PC-9 (cell line): ENCODE results near the gene SPIRE2. TPM values are rescaled to one million over a fixed set of nuclear protein-coding genes. Genes with fewer than 3 reads are reported as not detected.
"Not testable (repeated sequence)": the region's sequence is repeated elsewhere in the genome, so short reads cannot be mapped to it uniquely, and the experiment has no call there.

Experiments
- BruUV-seq: library from RNA; stranded (reverse); fragments of 400-500 nt; replicated peaks from 2 replicates; lab custom pipeline; 2021; lab: Mats Ljungman, UMichigan
- CTCF ChIA-PET: fragments of 300-600 bp; sonication (Branson Sonifier 250); formaldehyde crosslinking; loops from one replicate; lab custom pipeline; 2022; ENCODE audit warnings: antibody characterized with exemption; lab: Charles Lee
- POLR2A ChIA-PET: fragments of 300-600 bp; sonication (Branson Sonifier 250); formaldehyde crosslinking; loops from one replicate; lab custom pipeline; 2022; ENCODE audit warnings: antibody characterized with exemption; ENCODE audit not compliant: unreplicated experiment; lab: Charles Lee
- DNase-seq, 2 experiments: peaks; one replicate each; pipeline versions ENCODE4 v3.0.0 to v3.0.0-alpha.2; 2015 to 2022; ENCODE audit warnings: mixed read lengths in 1 of 2
- H2AFZ ChIP-seq: fragments of 200-600 bp; sonication (generic); 2 replicates; pipeline ENCODE4 v1.8.1; 2017; ENCODE audit warnings: antibody characterized with exemption
- H3F3A ChIP-seq: fragments of 200-600 bp; sonication (generic); 2 replicates; pipeline ENCODE4 v1.8.1; 2017; ENCODE audit warnings: antibody characterized with exemption, mild to moderate bottlenecking, low read depth; ENCODE audit not compliant: insufficient read depth
- H3K27ac ChIP-seq: fragments of 200-600 bp; sonication (generic); 2 replicates; pipeline ENCODE4 v1.6.1; 2016; ENCODE audit warnings: mixed run types
- H3K27me3 ChIP-seq: fragments of 200-600 bp; sonication (generic); 2 replicates; pipeline ENCODE4 v1.6.1; 2016; ENCODE audit warnings: low read depth, mixed run types; ENCODE audit not compliant: insufficient read depth
- H3K36me3 ChIP-seq: fragments of 200-600 bp; sonication (generic); 2 replicates; pipeline ENCODE4 v1.6.1; 2016; ENCODE audit warnings: low read depth, mixed run types
- H3K4me1 ChIP-seq: fragments of 200-600 bp; sonication (generic); replicated peaks from 2 replicates; pipeline ENCODE4 v1.6.1; 2016; ENCODE audit warnings: mixed run types; ENCODE audit not compliant: insufficient read depth
- H3K4me2 ChIP-seq: fragments of 200-600 bp; sonication (generic); 2 replicates; pipeline ENCODE4 v1.6.1; 2017; ENCODE audit warnings: mixed run types
- H3K4me3 ChIP-seq: fragments of 200-600 bp; sonication (generic); 2 replicates; pipeline ENCODE4 v1.6.1; 2016; ENCODE audit warnings: mixed run types
- H3K79me2 ChIP-seq: fragments of 200-600 bp; sonication (generic); 2 replicates; pipeline ENCODE4 v1.6.1; 2017; ENCODE audit warnings: low read depth, mixed run types
- H3K9me2 ChIP-seq: fragments of 200-600 bp; sonication (generic); 2 replicates; pipeline ENCODE4 v1.8.1; 2017; ENCODE audit warnings: mild to moderate bottlenecking; ENCODE audit not compliant: insufficient read depth
- H3K9me3 ChIP-seq: fragments of 200-600 bp; sonication (generic); 2 replicates; pipeline ENCODE4 v1.8.1; 2016; ENCODE audit warnings: low read depth; ENCODE audit not compliant: insufficient read depth
- H4K20me1 ChIP-seq: fragments of 200-600 bp; sonication (generic); 2 replicates; pipeline ENCODE4 v1.8.1; 2017; ENCODE audit not compliant: insufficient read depth
- CTCF ChIP-seq: fragments of 200-600 bp; sonication (generic); conservative IDR thresholded peaks from 2 replicates; pipeline ENCODE4 v1.6.1; 2017; ENCODE audit warnings: mixed run types, antibody characterized with exemption, mild to moderate bottlenecking, moderate library complexity
- EZH2 ChIP-seq: fragments of 200-600 bp; sonication (generic); IDR thresholded peaks from 2 replicates; pipeline ENCODE4 v1.8.0; 2017; ENCODE audit warnings: antibody characterized with exemption, low read depth
- intact Hi-C: fragments of 100-400 bp; cut with micrococcal nuclease; formaldehyde crosslinking; loops from one replicate; pipeline ENCODE4 v1.10.0; 2022; ENCODE audit not compliant: unreplicated experiment
- total RNA-seq: library from RNA; stranded (reverse); gene quantifications from 2 replicates; pipeline ENCODE4 v1.2.3, GENCODE V29; 2021

Gene SPIRE2
- total RNA-seq, 1 experiment from 2014 or later, result 34.5 TPM

DNA sequence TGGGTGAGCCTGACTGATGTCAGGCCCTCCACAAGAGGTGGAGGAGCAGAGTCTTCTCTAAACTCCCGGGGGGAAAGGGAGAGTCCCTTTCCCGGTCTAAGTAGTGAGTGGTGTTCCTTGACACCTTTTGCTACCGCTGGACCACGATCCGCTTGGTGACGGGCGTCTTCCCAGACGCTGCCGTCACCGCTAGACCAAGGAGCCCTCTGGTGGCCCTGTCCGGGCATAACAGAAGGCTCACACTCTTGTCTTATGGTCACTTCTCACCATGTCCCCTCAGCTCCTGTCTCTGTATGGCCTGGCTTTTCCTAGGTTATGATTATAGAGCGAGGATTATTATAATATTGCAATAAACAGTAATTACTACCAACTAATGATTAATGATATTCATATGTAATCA is 35.2 kb upstream of the SPIRE2 start:
- intact Hi-C loops, result loop anchor here (1.0 kb wide), 1 partner anchor 87 kb away; no protein-coding TSS in a partner anchor
- CTCF ChIA-PET, BruUV-seq, H3F3A ChIP-seq, H3K9me2 ChIP-seq, H3K27me3 ChIP-seq, H2AFZ ChIP-seq, H3K79me2 ChIP-seq, H3K36me3 ChIP-seq, H3K4me2 ChIP-seq, H3K9me3 ChIP-seq, H3K27ac ChIP-seq, POLR2A ChIA-PET, H3K4me3 ChIP-seq, H4K20me1 ChIP-seq, H3K4me1 ChIP-seq: not testable (repeated sequence)
- DNase-seq, result peak in 1 of 2 experiments; percentile 30
- peak; percentile 61 for TF ChIP-seq CTCF

DNA sequence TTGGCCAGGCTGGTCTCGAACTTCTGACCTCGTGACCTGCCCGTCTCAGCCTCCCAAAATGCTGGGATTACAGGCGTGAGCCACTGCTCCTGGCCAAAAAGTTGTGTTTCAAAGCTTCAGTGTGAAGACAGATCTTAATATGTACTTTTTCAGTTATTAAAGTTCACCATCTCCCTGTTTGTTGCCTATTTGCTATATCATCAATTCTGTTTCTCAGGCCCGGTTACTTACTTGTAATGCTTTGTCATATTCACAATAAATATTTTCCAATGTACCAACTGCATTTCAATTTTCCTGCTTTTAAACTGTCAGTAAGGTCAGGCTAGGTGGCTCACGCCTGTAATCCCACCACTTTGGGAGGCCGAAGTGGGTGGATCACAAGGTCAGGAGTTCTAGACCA is 34.3 kb upstream of the SPIRE2 start:
- no TSS peak for BruUV-seq
- no peak overlapping the region for H3K4me2 ChIP-seq
- intact Hi-C loops, result loop anchor here (1.0 kb wide), 1 partner anchor 88 kb away; no protein-coding TSS in a partner anchor
- H3K27ac ChIP-seq, result no peak overlapping the region
- ChIA-PET POLR2A (no interaction called here), CTCF (interaction anchor here (0.6 kb wide), 1 partner anchor 8 kb away, joined by 5 read pairs; no protein-coding TSS in a partner anchor)
- H3K79me2 ChIP-seq, result no peaks in the 10 kb centered on the region
- H3K9me3 ChIP-seq, result no peaks in the 10 kb centered on the region
- H3K9me2 ChIP-seq, result no peaks in the 10 kb centered on the region
- no peak overlapping the region for H3K4me3 ChIP-seq
- no peaks in the 10 kb centered on the region for H3K27me3 ChIP-seq
- H3K36me3 ChIP-seq, result no peaks in the 10 kb centered on the region
- no peaks in the 10 kb centered on the region for H4K20me1 ChIP-seq
- no peaks in the 10 kb centered on the region for H3F3A ChIP-seq
- no peak overlapping the region for H2AFZ ChIP-seq
- DNase-seq, result no peak
- no peaks in the 10 kb centered on the region for H3K4me1 ChIP-seq
- TF ChIP-seq EZH2 (no peak), CTCF (no peak)

GRCh38 chr16:89795676-89796075 is 32.6 kb upstream of the SPIRE2 start:
- CTCF ChIA-PET, result no interaction called here
- DNase-seq, result no peak
- Histone ChIP-seq H3K36me3 (no peaks in the 10 kb centered on the region), H3K79me2 (no peaks in the 10 kb centered on the region), H2AFZ (no peak overlapping the region), H3K9me2 (no peaks in the 10 kb centered on the region), H3K27ac (no peak overlapping the region), H3K4me3 (no peak overlapping the region), H3K4me1 (no peaks in the 10 kb centered on the region), H3K9me3 (no peaks in the 10 kb centered on the region), H3K4me2 (no peak overlapping the region), H4K20me1 (no peaks in the 10 kb centered on the region), H3K27me3 (no peaks in the 10 kb centered on the region), H3F3A (no peaks in the 10 kb centered on the region)
- POLR2A ChIA-PET, result no interaction called here
- intact Hi-C loops, result no loop called here
- TF ChIP-seq EZH2 (no peak), CTCF (no peak)
- BruUV-seq, result no TSS peak
